HG03025 (cell line): ENCODE data around the gene ABI1.
"Not testable (repeated sequence)": the region's sequence is repeated elsewhere in the genome, so short reads cannot be mapped to it uniquely, and the experiment has no call there.

Experiments used
- ATAC-seq: cut with Tn5 transposase; IDR thresholded peaks from one replicate; pipeline ENCODE4 v1.9.1; 2021; ENCODE audit warnings: mild to moderate bottlenecking, moderate library complexity; ENCODE audit not compliant: unreplicated experiment, low FRiP score

Gene ABI1

GRCh38 chr10:26806557-26806956 lies 54.2 kb downstream of the ABI1 start:
- no peak for ATAC-seq

- no peak for ATAC-seq
Measured at GRCh38 chr10:26805567-26806245, 55.1 kb downstream of the ABI1 start.

GRCh38 chr10:26804418-26805393 lies 56.1 kb downstream of the ABI1 start:
- no peak for ATAC-seq

- ATAC-seq = no peak
Measured at GRCh38 chr10:26803849-26804248, 56.9 kb downstream of the ABI1 start.

GRCh38 chr10:26802527-26802926 lies 58.2 kb downstream of the ABI1 start:
- ATAC-seq = no peak

- no peak for ATAC-seq
Measured at GRCh38 chr10:26801831-26802230, 58.9 kb downstream of the ABI1 start.

- no peak for ATAC-seq
Measured at GRCh38 chr10:26801274-26801673, 59.5 kb downstream of the ABI1 start.

GRCh38 chr10:26800468-26800867 lies 60.3 kb downstream of the ABI1 start:
- no peak for ATAC-seq

- ATAC-seq = no peak
Measured at GRCh38 chr10:26799342-26799741, 61.4 kb downstream of the ABI1 start.

GRCh38 chr10:26798298-26798697 lies 62.5 kb downstream of the ABI1 start:
- no peak for ATAC-seq

GRCh38 chr10:26797340-26797739 lies 63.4 kb downstream of the ABI1 start:
- ATAC-seq = no peak

GRCh38 chr10:26792758-26793495 lies 67.8 kb downstream of the ABI1 start:
- ATAC-seq = no peak

GRCh38 chr10:26790221-26790995 lies 70.3 kb downstream of the ABI1 start:
- ATAC-seq = no peak

GRCh38 chr10:26789779-26790178 lies 71.0 kb downstream of the ABI1 start:
- ATAC-seq = not testable (repeated sequence)

- ATAC-seq = no peak
Measured at GRCh38 chr10:26787362-26787761, 73.4 kb downstream of the ABI1 start.

GRCh38 chr10:26781797-26782196 lies 79.0 kb downstream of the ABI1 start:
- no peak for ATAC-seq

GRCh38 chr10:26780793-26781601 lies 79.8 kb downstream of the ABI1 start:
- ATAC-seq = no peak

- ATAC-seq = no peak
Measured at GRCh38 chr10:26780106-26780792, 80.5 kb downstream of the ABI1 start.
